Fibroblast of lung (primary cell): ENCODE measurements around the gene ENTHD1. TPM values are rescaled to one million over a fixed set of nuclear protein-coding genes. Genes with fewer than 3 reads are reported as not detected.
A peak's percentile ranks its signal among the peaks of the same experiment; 100 is the strongest.

Experiments used
- DNase-seq, 2 donors: peaks; one replicate each; pipeline versions ENCODE4 v3.0.0 to v3.0.0-alpha.2; 2010; ENCODE audit warnings: low read depth in 2 of 2
- H2AFZ ChIP-seq: 2 replicates; pipeline ENCODE4 v1.5.1; 2012; ENCODE audit warnings: low read length, control low read depth, inconsistent platforms
- H3K27ac ChIP-seq: 2 replicates; pipeline ENCODE4 v1.5.1; 2011; ENCODE audit warnings: low read length, control low read depth; ENCODE audit not compliant: insufficient read depth
- H3K27me3 ChIP-seq: 2 replicates; pipeline ENCODE4 v1.5.1; 2011; ENCODE audit warnings: mild to moderate bottlenecking, low read length; ENCODE audit not compliant: control insufficient read depth, insufficient read depth
- H3K36me3 ChIP-seq: 2 replicates; pipeline ENCODE4 v1.5.1; 2011; ENCODE audit warnings: low read length; ENCODE audit not compliant: control insufficient read depth, insufficient read depth
- H3K4me1 ChIP-seq: 2 replicates; pipeline ENCODE4 v1.5.1; 2011; ENCODE audit warnings: low read length; ENCODE audit not compliant: control insufficient read depth, insufficient read depth; ENCODE audit errors: extremely low read depth
- H3K4me2 ChIP-seq: 2 replicates; pipeline ENCODE4 v1.5.1; 2011; ENCODE audit warnings: low read length, control low read depth; ENCODE audit not compliant: insufficient read depth; ENCODE audit errors: extremely low read depth
- H3K4me3 ChIP-seq, 4 experiments: fragments of 200-600 bp in 1 of 4; sonication (generic) in 1 of 4; replicated peaks in 1 of 4; 2 replicates each; pipeline ENCODE4 v1.5.1; 2011 to 2016; ENCODE audit warnings: low read length in 4 of 4, low read depth in 3 of 4, mild to moderate bottlenecking in 3 of 4, control low read depth in 2 of 4, inconsistent platforms in 1 of 4, mixed read lengths in 1 of 4; ENCODE audit not compliant: insufficient read depth in 1 of 4; ENCODE audit errors: control extremely low read depth in 1 of 4
- H3K79me2 ChIP-seq: 2 replicates; pipeline ENCODE4 v1.5.1; 2012; ENCODE audit warnings: mild to moderate bottlenecking, low read length, inconsistent platforms; ENCODE audit not compliant: control insufficient read depth, insufficient read depth
- H3K9ac ChIP-seq: 2 replicates; pipeline ENCODE4 v1.5.1; 2011; ENCODE audit warnings: mild to moderate bottlenecking, low read length, control low read depth; ENCODE audit not compliant: insufficient read depth
- H3K9me3 ChIP-seq: 2 replicates; pipeline ENCODE4 v1.5.1; 2012; ENCODE audit warnings: low read depth, low read length; ENCODE audit not compliant: control insufficient read depth, insufficient read depth
- H4K20me1 ChIP-seq: 2 replicates; pipeline ENCODE4 v1.5.1; 2011; ENCODE audit warnings: low read length; ENCODE audit not compliant: control insufficient read depth, insufficient read depth; ENCODE audit errors: extremely low read depth
- EZH2 ChIP-seq: IDR thresholded peaks from 2 replicates; pipeline ENCODE4 v1.5.1; 2012; ENCODE audit warnings: low read length, control low read depth, mild to moderate bottlenecking; ENCODE audit errors: missing control alignments
- polyA plus RNA-seq, 2 donors: library from polyadenylated mRNA; depleted of rRNA in 1 of 2; stranded (reverse) in 1 of 2; unstranded in 1 of 2; fragments of >200 nt; gene quantifications; 2 replicates each; pipeline ENCODE4 v1.2.1, GENCODE V29; 2011 to 2012; ENCODE audit warnings: missing spikeins in 1 of 2
- total RNA-seq: library from RNA; depleted of rRNA; stranded (reverse); fragments of >200 nt; gene quantifications from 2 replicates; pipeline ENCODE4 v1.2.1, GENCODE V29; 2014
- TF ChIP-seq, protein P1 (sequence below), 2 donors: IDR thresholded peaks in 1 of 2; conservative IDR thresholded peaks in 1 of 2; 1 replicate in 1 of 2; 2 replicates in 1 of 2; pipeline ENCODE4 v1.5.1; 2011 to 2012; ENCODE audit warnings: low read length in 2 of 2, control low read depth in 1 of 2, inconsistent platforms in 1 of 2, low read depth in 1 of 2, mild to moderate bottlenecking in 1 of 2

The ENTHD1 gene
- total and polyA plus RNA-seq, 2 donors (not counting 1 experiment from before 2014, with no cell fraction given): not detected

DNA sequence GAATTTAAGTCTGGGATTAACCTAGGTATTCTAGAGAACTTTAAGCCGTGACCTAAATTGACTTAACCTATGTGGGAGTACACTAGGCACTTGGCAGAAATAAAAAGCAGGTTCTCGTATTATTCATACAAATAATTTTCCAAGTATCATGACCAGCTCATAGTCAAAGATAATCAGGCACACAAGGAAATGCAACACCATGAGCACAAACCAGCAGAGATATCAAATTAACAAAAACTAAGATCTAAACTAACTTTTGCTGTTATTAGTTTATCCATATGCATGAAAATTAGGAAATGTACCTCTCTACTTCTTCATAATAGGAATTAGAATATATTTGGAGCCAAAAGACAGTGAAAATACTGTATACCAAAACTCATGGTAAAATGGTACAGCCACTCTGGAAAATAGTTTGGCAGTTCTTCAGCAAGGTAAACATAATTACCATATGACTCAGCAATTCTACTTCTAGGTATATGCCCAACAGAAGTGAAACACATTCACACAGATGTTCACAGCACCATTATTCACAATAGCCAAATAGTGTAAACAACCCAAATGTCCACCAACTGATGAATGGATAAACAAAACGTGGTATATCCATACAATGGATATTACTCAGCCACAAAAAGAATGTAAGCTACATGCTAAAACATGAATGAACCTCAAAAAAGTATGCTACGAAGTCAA, 154.1 kb downstream of the ENTHD1 start:
- Histone ChIP-seq H3K36me3 (no peaks in the 10 kb centered on the region), H3K9ac (no peak overlapping the region), H3K4me1 (no peaks in the 10 kb centered on the region), H3K4me3 (no peak overlapping the region), H3K79me2 (no peaks in the 10 kb centered on the region), H3K9me3 (no peaks in the 10 kb centered on the region), H3K27ac (no peak overlapping the region), H3K27me3 (peaks cover 4% of the 10 kb centered on the region), H4K20me1 (no peaks in the 10 kb centered on the region), H3K4me2 (no peak overlapping the region), H2AFZ (no peak overlapping the region)
- no peak for DNase-seq
- TF ChIP-seq, protein P1, sequence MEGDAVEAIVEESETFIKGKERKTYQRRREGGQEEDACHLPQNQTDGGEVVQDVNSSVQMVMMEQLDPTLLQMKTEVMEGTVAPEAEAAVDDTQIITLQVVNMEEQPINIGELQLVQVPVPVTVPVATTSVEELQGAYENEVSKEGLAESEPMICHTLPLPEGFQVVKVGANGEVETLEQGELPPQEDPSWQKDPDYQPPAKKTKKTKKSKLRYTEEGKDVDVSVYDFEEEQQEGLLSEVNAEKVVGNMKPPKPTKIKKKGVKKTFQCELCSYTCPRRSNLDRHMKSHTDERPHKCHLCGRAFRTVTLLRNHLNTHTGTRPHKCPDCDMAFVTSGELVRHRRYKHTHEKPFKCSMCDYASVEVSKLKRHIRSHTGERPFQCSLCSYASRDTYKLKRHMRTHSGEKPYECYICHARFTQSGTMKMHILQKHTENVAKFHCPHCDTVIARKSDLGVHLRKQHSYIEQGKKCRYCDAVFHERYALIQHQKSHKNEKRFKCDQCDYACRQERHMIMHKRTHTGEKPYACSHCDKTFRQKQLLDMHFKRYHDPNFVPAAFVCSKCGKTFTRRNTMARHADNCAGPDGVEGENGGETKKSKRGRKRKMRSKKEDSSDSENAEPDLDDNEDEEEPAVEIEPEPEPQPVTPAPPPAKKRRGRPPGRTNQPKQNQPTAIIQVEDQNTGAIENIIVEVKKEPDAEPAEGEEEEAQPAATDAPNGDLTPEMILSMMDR (conservative IDR thresholded peaks at IDR 0.05 in 1 of 2, IDR thresholded peaks at IDR 0.05 in 1 of 2; ENCODE audit: low read depth in 1 of 2, low read length in 2 of 2): no peak
- TF ChIP-seq EZH2: no peak

DNA sequence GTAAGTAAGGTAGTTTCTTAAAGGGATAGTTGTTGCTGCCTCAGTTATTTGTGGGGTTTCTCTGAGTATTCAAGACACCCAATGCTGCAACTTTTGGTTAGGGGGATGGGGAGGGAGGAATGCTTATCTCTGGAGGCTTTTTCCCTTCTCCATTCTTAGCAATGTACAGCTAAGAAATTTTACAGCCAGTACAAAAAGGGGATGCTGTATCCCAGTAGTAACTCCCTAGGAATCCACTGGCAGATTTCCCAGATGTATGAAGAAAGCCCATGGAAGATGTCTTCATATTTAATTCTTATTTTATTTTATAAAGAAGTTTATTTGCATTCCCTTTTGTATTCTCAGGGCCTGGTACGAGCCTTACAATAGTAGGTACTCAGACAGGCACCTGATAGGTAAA, 154.8 kb downstream of the ENTHD1 start:
- Histone ChIP-seq H4K20me1 (no peaks in the 10 kb centered on the region), H2AFZ (no peak overlapping the region), H3K4me3 (no peak overlapping the region), H3K4me1 (no peaks in the 10 kb centered on the region), H3K4me2 (no peak overlapping the region), H3K36me3 (no peaks in the 10 kb centered on the region), H3K27ac (no peak overlapping the region), H3K79me2 (no peaks in the 10 kb centered on the region), H3K9ac (no peak overlapping the region), H3K27me3 (peaks cover 4% of the 10 kb centered on the region), H3K9me3 (no peaks in the 10 kb centered on the region)
- DNase-seq: peak; percentile 39 to 81
- TF ChIP-seq, protein P1 (conservative IDR thresholded peaks at IDR 0.05 in 1 of 2, IDR thresholded peaks at IDR 0.05 in 1 of 2; ENCODE audit: low read depth in 1 of 2, low read length in 2 of 2): no peak
- no peak for TF ChIP-seq EZH2

DNA sequence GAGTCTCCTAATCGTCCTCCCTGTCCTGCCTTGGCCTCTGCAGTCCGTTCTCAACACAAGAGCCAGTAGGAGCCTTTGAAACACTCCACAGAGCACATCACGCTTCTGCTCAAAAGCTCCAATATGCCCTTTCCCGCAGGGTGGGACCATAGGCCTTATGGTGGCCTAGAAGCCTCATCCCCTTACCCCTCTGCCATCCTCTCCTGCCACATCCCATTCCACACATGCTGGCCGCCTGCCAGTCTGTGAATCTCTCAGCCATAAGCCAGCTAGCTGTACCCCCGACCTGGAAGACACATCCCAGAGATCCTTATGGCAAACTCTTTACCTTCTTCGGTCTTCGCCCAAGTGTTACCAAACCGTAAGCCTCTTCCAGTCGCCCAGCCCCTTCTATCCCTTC, 157.8 kb downstream of the ENTHD1 start:
- Histone ChIP-seq H3K4me3 (no peak overlapping the region), H3K4me1 (no peaks in the 10 kb centered on the region), H3K4me2 (no peak overlapping the region), H3K9ac (no peak overlapping the region), H3K79me2 (no peaks in the 10 kb centered on the region), H2AFZ (no peak overlapping the region), H3K27ac (no peak overlapping the region), H3K9me3 (no peaks in the 10 kb centered on the region), H3K36me3 (no peaks in the 10 kb centered on the region), H3K27me3 (peaks cover 4% of the 10 kb centered on the region), H4K20me1 (no peaks in the 10 kb centered on the region)
- no peak for DNase-seq
- TF ChIP-seq, protein P1 (conservative IDR thresholded peaks at IDR 0.05 in 1 of 2, IDR thresholded peaks at IDR 0.05 in 1 of 2; ENCODE audit: low read depth in 1 of 2, low read length in 2 of 2): no peak
- no peak for TF ChIP-seq EZH2
